IMR-90 (cell line): Measurements from ENCODE around the gene EIF4EBP2. TPM values are rescaled to one million over a fixed set of nuclear protein-coding genes. Genes with fewer than 3 reads are reported as not detected.

Source experiments
- ATAC-seq: fragments of 200-7000 bp; cut with Tn5 transposase; 2 replicates; pipeline ENCODE4 v1.9.1; 2020; ENCODE audit warnings: low read depth, mild to moderate bottlenecking, moderate library complexity
- BruUV-seq: library from RNA; stranded (reverse); fragments of 400-500 nt; replicated peaks from 2 replicates; lab custom pipeline; 2021; lab: Mats Ljungman, UMichigan
- CTCF ChIA-PET: fragments of 300-600 bp; formaldehyde crosslinking; extraction: SDS; loops from one replicate; lab custom pipeline; 2021; ENCODE audit warnings: antibody characterized with exemption; lab: Yijun Ruan, JAX
- POLR2A ChIA-PET: fragments of 300-600 bp; sonication (Branson Sonifier 250); formaldehyde crosslinking; loops from one replicate; lab custom pipeline; 2022; ENCODE audit warnings: antibody characterized with exemption; ENCODE audit not compliant: unreplicated experiment; lab: Charles Lee
- DNase-seq: peaks from one replicate; pipeline ENCODE4 v3.0.0; 2013
- H2AFZ ChIP-seq: replicated peaks from 2 replicates; pipeline ENCODE3; 2013; ENCODE audit warnings: low read length, mild to moderate bottlenecking; ENCODE audit not compliant: poor library complexity
- H2AK5ac ChIP-seq: 2 replicates; pipeline ENCODE4 v1.6.1; 2013; ENCODE audit warnings: low read depth, low read length, inconsistent platforms
- H2AK9ac ChIP-seq: replicated peaks from 2 replicates; pipeline ENCODE3; 2013; ENCODE audit warnings: mild to moderate bottlenecking, low read depth, low read length, moderate library complexity; ENCODE audit not compliant: poor library complexity
- H2BK120ac ChIP-seq: 2 replicates; pipeline ENCODE4 v1.6.1; 2013; ENCODE audit warnings: low read depth, low read length, inconsistent platforms
- H2BK15ac ChIP-seq: 3 replicates; pipeline ENCODE4 v1.6.1; 2013; ENCODE audit warnings: low read depth, low read length, inconsistent platforms
- H2BK20ac ChIP-seq: 2 replicates; pipeline ENCODE4 v1.6.1; 2013; ENCODE audit warnings: low read depth, mild to moderate bottlenecking, inconsistent platforms, low read length, moderate library complexity
- H2BK5ac ChIP-seq: 2 replicates; pipeline ENCODE4 v1.6.1; 2013; ENCODE audit warnings: mild to moderate bottlenecking, low read depth, low read length, inconsistent platforms; ENCODE audit not compliant: poor library complexity, severe bottlenecking
- H3K14ac ChIP-seq: replicated peaks from 2 replicates; pipeline ENCODE4 v1.6.1; 2013; ENCODE audit warnings: low read depth, low read length, inconsistent platforms
- H3K18ac ChIP-seq: 2 replicates; pipeline ENCODE4 v1.6.1; 2013; ENCODE audit warnings: low read depth, low read length, control low read depth
- H3K23ac ChIP-seq: 2 replicates; pipeline ENCODE4 v1.6.1; 2013; ENCODE audit warnings: low read depth, low read length, inconsistent platforms
- H3K27ac ChIP-seq: 2 replicates; pipeline ENCODE4 v1.5.1; 2013; ENCODE audit warnings: mild to moderate bottlenecking, control low read depth, low read length; ENCODE audit not compliant: insufficient read depth
- H3K27me3 ChIP-seq: 2 replicates; pipeline ENCODE4 v1.6.1; 2013; ENCODE audit warnings: low read length; ENCODE audit not compliant: control insufficient read depth, insufficient read depth
- H3K36me3 ChIP-seq: 2 replicates; pipeline ENCODE4 v1.6.1; 2013; ENCODE audit warnings: low read length, mixed read lengths; ENCODE audit not compliant: control insufficient read depth, insufficient read depth
- H3K4ac ChIP-seq: 2 replicates; pipeline ENCODE4 v1.6.1; 2013; ENCODE audit warnings: low read depth, low read length, inconsistent platforms
- H3K4me1 ChIP-seq: 2 replicates; pipeline ENCODE4 v1.6.1; 2013; ENCODE audit warnings: low read length, mixed read lengths; ENCODE audit not compliant: control insufficient read depth, insufficient read depth
- H3K4me2 ChIP-seq: 2 replicates; pipeline ENCODE4 v1.6.1; 2013; ENCODE audit warnings: low read depth, mild to moderate bottlenecking, control low read depth, low read length, moderate library complexity
- H3K4me3 ChIP-seq: 2 replicates; pipeline ENCODE4 v1.5.1; 2013; ENCODE audit warnings: low read depth, mild to moderate bottlenecking, control low read depth, low read length, moderate library complexity; ENCODE audit not compliant: insufficient read depth
- H3K56ac ChIP-seq: 2 replicates; pipeline ENCODE4 v1.6.1; 2013; ENCODE audit warnings: low read length, inconsistent platforms; ENCODE audit not compliant: insufficient read depth; ENCODE audit errors: extremely low read depth
- H3K79me1 ChIP-seq, 2 experiments: 2 replicates each; pipeline ENCODE4 v1.6.1; 2013; ENCODE audit warnings: low read length in 2 of 2, inconsistent platforms in 1 of 2, low read depth in 1 of 2
- H3K9ac ChIP-seq: 2 replicates; pipeline ENCODE4 v1.6.1; 2013; ENCODE audit warnings: low read depth, low read length, control low read depth
- H3K9me1 ChIP-seq: 2 replicates; pipeline ENCODE4 v1.6.1; 2013; ENCODE audit warnings: low read length, inconsistent platforms; ENCODE audit not compliant: insufficient read depth
- H3K9me3 ChIP-seq: 2 replicates; pipeline ENCODE4 v1.6.1; 2013; ENCODE audit warnings: low read length; ENCODE audit not compliant: control insufficient read depth, insufficient read depth
- H4K20me1 ChIP-seq: 2 replicates; pipeline ENCODE4 v1.6.1; 2013; ENCODE audit warnings: low read length, inconsistent platforms; ENCODE audit not compliant: insufficient read depth
- H4K5ac ChIP-seq: 2 replicates; pipeline ENCODE4 v1.6.1; 2013; ENCODE audit warnings: mild to moderate bottlenecking, low read depth, low read length, control low read depth
- H4K8ac ChIP-seq, 2 experiments: 2 replicates each; pipeline ENCODE4 v1.6.1; 2013; ENCODE audit warnings: low read depth in 2 of 2, low read length in 2 of 2, control low read depth in 1 of 2, inconsistent platforms in 1 of 2
- H4K91ac ChIP-seq: 2 replicates; pipeline ENCODE4 v1.6.1; 2013; ENCODE audit warnings: low read depth, low read length, inconsistent platforms; ENCODE audit not compliant: insufficient read depth
- CEBPB ChIP-seq: IDR thresholded peaks from 2 replicates; pipeline ENCODE4 v1.6.1; 2012; ENCODE audit warnings: low read depth, low read length, improper control_type of control experiment
- CHD1 ChIP-seq: IDR thresholded peaks from 2 replicates; pipeline ENCODE4 v1.6.1; 2012; ENCODE audit warnings: low read depth, low read length, improper control_type of control experiment
- MAZ ChIP-seq: IDR thresholded peaks from 2 replicates; pipeline ENCODE4 v1.6.1; 2012; ENCODE audit warnings: low read depth, mild to moderate bottlenecking, low read length, improper control_type of control experiment, moderate library complexity, borderline replicate concordance
- SMC3 ChIP-seq: fragments of 150-350 bp; IDR thresholded peaks from 2 replicates; pipeline ENCODE4 v1.6.1; 2016; ENCODE audit warnings: low read depth, mild to moderate bottlenecking, antibody characterized with exemption, low read length, moderate library complexity
- WGBS, 2 experiments: methylation state at CpG; one replicate each; pipeline versions ENCODE4 v1.1.5 to v1.1.7; 2013; ENCODE audit warnings: missing lambda C conversion rate in 2 of 2; ENCODE audit not compliant: insufficient read length in 1 of 2; ENCODE audit errors: extremely low coverage in 2 of 2; 5-methylcytosine and 5-hydroxymethylcytosine counted together
- dilution Hi-C: fragments of 300-500 bp; cut with HindIII; formaldehyde crosslinking; loops from one replicate; pipeline ENCODE4 v1.14.3; 2018; ENCODE audit warnings: low sequenced_read_pairs; ENCODE audit not compliant: unreplicated experiment
- in situ Hi-C: fragments of 300-500 bp; cut with MboI; formaldehyde crosslinking; loops from 3 replicates; pipeline ENCODE4 v1.14.3; 2019; ENCODE audit warnings: low sequenced_read_pairs, inconsistent platforms, mixed read lengths
- intact Hi-C: fragments of 100-400 bp; cut with micrococcal nuclease; formaldehyde crosslinking; loops from 2 replicates; pipeline ENCODE4 v1.10.0; 2022
- polyA plus RNA-seq, 3 experiments: library from polyadenylated mRNA; depleted of rRNA; stranded (reverse); fragments of >200 nt; gene quantifications; 2 replicates each; pipeline ENCODE4 v1.2.3, GENCODE V29; 2012; ENCODE audit warnings: low replicate concordance in 1 of 3
- total RNA-seq: library from RNA; depleted of rRNA; stranded (reverse); fragments of >200 nt; gene quantifications from 2 replicates; pipeline ENCODE4 v1.2.3, GENCODE V29; 2012

EIF4EBP2 gene
- total and polyA plus RNA-seq, 2 of the 4 experiments (the other 2 are of a cell fraction) = 13.7 to 15.6 TPM

- intact Hi-C loops = no loop called here
- no peak overlapping the region for H3K9ac ChIP-seq
Observed at GRCh38 chr10:70360215-70360614, 43.7 kb upstream of the EIF4EBP2 start.

More at GRCh38 chr10:70360215-70360614, 43.7 kb upstream of the EIF4EBP2 start:
- Histone ChIP-seq H2BK120ac (no peak overlapping the region), H4K5ac (no peak overlapping the region), H3K56ac (no peak overlapping the region), H3K23ac (no peak overlapping the region), H3K79me1 (peaks cover 3 to 16% of the 10 kb centered on the region in 2 experiments; a peak in 2 of 4 replicates), H3K9me1 (peaks cover 21% of the 10 kb centered on the region), H2AFZ (no peak overlapping the region), H3K4ac (no peak overlapping the region), H2AK5ac (no peak overlapping the region), H3K4me2 (no peak overlapping the region), H3K36me3 (no peaks in the 10 kb centered on the region), H2BK20ac (no peak overlapping the region), H4K91ac (no peak overlapping the region), H4K8ac (no peak overlapping the region), H3K27ac (no peak overlapping the region), H2BK15ac (no peak overlapping the region), H3K4me3 (no peak overlapping the region), H2AK9ac (no peak overlapping the region), H3K4me1 (peaks cover 23% of the 10 kb centered on the region), H3K18ac (no peak overlapping the region), H3K9me3 (no peaks in the 10 kb centered on the region), H2BK5ac (no peak overlapping the region), H4K20me1 (peaks cover 8% of the 10 kb centered on the region; the same call in 1 of the 2 replicates), H3K27me3 (no peaks in the 10 kb centered on the region), H3K14ac (no peak overlapping the region)
- no peak for ATAC-seq
- no peak for DNase-seq
- no TSS peak for BruUV-seq
- CTCF ChIA-PET = no interaction called here
- no peak for TF ChIP-seq CHD1
- TF ChIP-seq SMC3 = no peak
- TF ChIP-seq MAZ = no peak
- TF ChIP-seq CEBPB = no peak
- dilution Hi-C loops (no loop called here), in situ Hi-C loops (loop anchor here (5.0 to 10.0 kb wide), 2 partner anchors 128 to 225 kb away; partner anchors contain the start of genes AIFM2 and PPA1)
- no CpG with 5 or more reads among the region's 2 CpGs for WGBS, 2 experiments
- POLR2A ChIA-PET = no interaction called here
